GM12864 (cell line): ENCODE measurements around the gene PLEK2.
"Not testable (repeated sequence)": the region's sequence is repeated elsewhere in the genome, so short reads cannot be mapped to it uniquely, and the experiment has no call there.

Source experiments
- DNase-seq: peaks from one replicate; pipeline ENCODE4 v3.0.0-alpha.2; 2011; ENCODE audit warnings: low read depth
- H3K4me3 ChIP-seq: 2 replicates; pipeline ENCODE4 v1.5.1; 2011; ENCODE audit warnings: mild to moderate bottlenecking, low read depth, low read length, control low read depth
- TF ChIP-seq, protein P1 (sequence below): IDR thresholded peaks from 2 replicates; pipeline ENCODE4 v1.5.1; 2011; ENCODE audit warnings: low read depth, mild to moderate bottlenecking, moderate library complexity, low read length, control low read depth, inconsistent platforms; ENCODE audit errors: missing control alignments

PLEK2 gene

DNA sequence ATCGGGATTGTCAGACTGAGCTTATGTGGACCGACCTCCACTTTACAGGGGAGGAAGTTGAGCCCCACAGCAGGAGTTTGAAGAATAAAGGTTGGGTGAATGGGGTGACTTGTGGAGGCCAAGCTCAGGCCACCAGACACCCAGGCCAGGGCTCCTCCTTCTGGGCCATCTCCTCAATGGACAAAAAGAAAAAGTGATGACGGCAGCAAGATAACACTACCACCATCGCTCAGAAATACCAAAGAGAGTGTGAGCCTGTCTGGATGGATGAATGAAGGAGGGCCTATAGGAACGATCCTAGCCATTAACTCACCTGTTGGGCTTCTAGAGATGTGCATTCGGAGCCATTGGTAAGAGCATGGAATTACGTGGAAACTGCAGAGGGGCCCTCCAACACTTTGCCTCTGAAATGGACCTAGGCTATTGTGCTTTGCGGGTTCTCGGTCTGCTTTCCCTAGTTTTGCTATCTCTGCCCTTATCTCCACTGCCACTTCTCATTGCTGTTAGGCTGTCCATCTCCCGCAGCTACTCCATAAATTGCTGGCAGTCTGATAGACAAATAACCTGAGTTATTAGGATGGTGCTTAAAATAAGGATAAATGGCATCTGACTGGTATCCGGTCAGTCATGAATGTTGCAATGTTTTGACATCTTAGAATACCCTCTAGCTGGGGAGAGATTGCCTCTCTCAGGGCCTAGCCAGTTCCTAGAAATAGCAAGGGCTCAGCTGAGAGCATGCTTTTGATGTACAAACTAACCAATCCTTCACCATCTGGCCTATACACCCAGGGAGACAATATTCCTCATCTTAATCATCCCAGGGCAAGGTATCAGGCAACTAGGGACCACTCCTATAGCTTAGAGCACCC lies 9.6 kb upstream of the PLEK2 start:
- DNase-seq, result no peak
- TF ChIP-seq, protein P1, sequence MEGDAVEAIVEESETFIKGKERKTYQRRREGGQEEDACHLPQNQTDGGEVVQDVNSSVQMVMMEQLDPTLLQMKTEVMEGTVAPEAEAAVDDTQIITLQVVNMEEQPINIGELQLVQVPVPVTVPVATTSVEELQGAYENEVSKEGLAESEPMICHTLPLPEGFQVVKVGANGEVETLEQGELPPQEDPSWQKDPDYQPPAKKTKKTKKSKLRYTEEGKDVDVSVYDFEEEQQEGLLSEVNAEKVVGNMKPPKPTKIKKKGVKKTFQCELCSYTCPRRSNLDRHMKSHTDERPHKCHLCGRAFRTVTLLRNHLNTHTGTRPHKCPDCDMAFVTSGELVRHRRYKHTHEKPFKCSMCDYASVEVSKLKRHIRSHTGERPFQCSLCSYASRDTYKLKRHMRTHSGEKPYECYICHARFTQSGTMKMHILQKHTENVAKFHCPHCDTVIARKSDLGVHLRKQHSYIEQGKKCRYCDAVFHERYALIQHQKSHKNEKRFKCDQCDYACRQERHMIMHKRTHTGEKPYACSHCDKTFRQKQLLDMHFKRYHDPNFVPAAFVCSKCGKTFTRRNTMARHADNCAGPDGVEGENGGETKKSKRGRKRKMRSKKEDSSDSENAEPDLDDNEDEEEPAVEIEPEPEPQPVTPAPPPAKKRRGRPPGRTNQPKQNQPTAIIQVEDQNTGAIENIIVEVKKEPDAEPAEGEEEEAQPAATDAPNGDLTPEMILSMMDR, result no peak
- H3K4me3 ChIP-seq, result no peak overlapping the region

DNA sequence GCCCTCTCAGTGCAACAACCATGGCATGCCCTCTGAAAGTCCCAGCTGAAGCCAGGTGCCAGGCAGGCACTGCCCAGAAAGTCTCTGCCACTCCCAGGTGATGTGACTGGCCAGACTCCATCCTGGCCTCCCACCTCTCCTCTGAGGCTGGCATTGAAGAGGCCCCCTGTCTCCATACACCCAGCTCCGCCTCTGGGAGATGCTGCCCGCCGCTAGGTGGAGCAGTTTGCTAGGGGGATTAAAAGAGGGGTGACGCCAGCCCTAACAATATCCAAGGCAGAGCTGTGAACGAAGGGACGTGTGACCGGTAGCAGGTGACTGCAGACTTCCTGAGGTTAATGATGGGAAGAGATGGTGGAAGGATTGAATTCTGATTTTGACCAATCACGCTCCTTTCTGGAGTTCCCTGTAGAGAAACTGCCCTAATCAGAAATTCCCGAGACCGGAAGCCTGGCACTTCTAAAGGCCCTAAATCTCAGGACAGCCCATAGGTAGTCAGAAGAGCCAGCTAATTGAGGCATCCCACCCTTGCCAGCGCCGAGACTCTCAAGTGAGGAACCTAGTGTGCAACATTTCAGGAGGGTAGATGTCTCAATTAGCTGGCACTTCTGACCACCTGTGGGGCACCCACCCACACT lies 8.3 kb upstream of the PLEK2 start:
- DNase-seq, result peak; percentile 12
- TF ChIP-seq, protein P1, result peak; percentile 70
- no peak overlapping the region for H3K4me3 ChIP-seq

DNA sequence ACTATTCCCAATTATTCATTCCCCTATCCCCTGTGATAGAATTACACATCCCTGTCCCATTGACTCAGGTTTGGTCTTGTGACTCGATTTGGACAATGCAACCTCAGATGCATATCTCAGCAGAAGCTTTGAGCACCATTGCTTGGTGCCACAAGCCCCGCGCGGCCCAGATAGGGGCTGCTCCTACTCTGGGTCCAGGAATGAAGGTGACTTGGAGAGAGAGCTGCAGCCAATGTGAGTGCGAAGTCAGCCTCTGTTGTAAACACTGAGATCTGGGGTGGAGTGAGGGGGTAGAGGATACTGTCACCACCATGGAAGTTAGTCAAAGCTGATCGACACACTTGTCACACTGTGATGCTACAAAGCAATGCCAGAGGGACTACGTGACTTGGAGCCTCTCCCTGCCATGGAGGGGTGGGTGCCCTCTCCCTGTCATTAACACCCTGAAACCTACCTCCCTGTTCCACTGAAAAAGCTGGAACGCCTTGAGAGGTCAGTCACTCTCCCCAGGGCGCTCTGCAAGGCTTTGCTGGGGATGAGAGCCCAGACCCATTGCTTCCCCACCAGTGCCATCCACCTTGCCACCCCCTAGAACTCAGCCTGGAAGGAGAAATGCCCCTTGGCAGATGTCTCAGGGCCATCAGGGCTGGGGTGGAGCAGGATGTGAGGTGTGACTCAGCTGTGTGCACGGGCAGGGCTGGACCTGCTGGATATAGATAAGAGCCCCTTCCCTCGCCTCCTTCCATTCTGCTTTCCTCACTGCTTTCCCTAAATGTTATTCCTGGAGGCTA lies 6.6 kb upstream of the PLEK2 start:
- DNase-seq, result no peak
- TF ChIP-seq, protein P1, result no peak
- no peak overlapping the region for H3K4me3 ChIP-seq

DNA sequence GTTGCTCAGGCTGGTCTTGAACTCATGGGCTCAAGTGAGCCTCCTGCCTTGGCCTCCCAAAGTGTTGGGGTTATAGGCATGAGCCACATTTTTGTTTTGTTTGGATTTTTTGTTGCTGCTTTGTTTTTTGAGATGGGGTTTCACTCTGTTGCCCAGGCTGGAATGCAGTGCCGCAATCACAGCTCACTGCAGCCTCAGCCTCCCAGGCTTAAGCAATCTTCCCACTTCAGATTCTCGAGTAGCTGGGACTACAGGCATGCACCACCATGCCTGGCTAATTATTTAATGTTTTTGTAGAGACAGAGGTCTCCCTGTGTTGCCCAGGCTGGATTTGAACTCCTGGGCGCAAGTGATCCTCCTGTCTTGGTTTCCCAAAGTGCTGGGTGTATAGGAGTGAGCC lies 5.7 kb upstream of the PLEK2 start:
- no peak for DNase-seq
- TF ChIP-seq, protein P1, result no peak
- H3K4me3 ChIP-seq, result no peak overlapping the region

DNA sequence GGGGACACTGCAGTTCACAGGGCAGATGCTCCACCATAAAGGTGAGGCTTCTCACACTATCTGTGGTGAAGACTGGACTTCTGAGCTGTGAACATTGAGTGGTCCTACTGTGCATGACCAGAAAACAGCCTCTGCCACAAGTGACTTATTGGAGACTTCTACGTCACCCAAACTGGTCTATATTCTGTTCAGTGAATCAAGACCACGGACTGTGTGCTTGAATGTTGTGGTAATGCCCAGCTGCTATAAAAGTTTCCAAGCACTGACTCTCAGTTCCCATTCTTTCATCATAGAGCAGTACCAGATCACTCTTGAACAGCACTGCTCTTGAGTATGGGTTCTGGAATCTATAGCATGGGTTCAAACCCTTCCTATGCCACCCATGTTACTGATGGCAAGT lies 4.8 kb upstream of the PLEK2 start:
- no peak for DNase-seq
- H3K4me3 ChIP-seq, result no peak overlapping the region
- TF ChIP-seq, protein P1, result no peak

DNA sequence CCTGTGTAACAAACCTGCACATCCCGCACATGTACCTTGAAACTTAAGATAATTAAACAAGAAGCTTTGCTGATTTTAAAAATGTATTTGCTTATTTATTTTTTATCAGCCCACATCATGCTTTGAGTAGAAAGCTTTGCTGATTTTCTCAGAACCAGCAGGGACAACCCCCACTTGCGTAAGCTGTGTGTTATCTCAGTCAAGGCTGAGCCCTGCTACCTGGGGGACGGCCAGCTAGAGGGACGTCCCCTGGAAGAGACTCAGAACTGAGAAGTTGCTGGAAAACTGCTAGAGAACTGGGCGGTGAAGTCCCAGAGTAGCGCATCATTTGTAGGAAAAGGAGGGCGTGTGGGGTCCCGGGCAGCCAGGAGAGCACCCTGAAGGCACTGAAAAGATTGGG lies 4.1 kb upstream of the PLEK2 start:
- TF ChIP-seq, protein P1, result no peak
- no peak for DNase-seq

DNA sequence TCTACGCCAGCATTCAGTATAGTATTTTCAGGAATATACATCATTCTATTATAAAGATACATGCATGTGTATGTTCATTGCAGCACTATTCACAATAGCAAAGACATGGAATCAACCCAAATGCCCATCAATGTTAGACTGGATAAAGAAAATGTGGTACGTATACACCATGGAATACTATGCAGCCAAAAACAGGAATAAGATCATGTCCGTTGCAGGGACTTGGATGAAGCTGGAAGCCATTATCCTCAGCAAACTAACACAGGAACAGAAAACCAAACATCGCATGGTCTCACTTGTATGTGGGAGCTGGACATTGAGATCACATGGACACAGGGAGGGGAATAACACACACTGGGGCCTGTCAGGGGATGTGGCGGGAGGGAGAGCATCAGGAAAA lies 3.6 kb upstream of the PLEK2 start:
- DNase-seq, H3K4me3 ChIP-seq: not testable (repeated sequence)

More for the DNA sequence above, 4.1 kb upstream of the PLEK2 start:
- H3K4me3 ChIP-seq, result no peak overlapping the region
